GM12865 (cell line): ENCODE measurements around the gene STYX.

ENCODE experiments used
- DNase-seq: peaks from one replicate; pipeline ENCODE4 v3.0.0; 2010; ENCODE audit warnings: low read depth
- H3K4me3 ChIP-seq: 2 replicates; pipeline ENCODE4 v1.5.1; 2011; ENCODE audit warnings: mild to moderate bottlenecking, low read depth, low read length, control low read depth
- CTCF ChIP-seq: IDR thresholded peaks from 2 replicates; pipeline ENCODE4 v1.5.1; 2011; ENCODE audit warnings: low read length, control low read depth, low read depth, inconsistent platforms; ENCODE audit not compliant: insufficient read depth; ENCODE audit errors: missing control alignments

The STYX gene

GRCh38 chr14:52778702-52779101, 48.7 kb downstream of the STYX start:
- no peak for DNase-seq
- TF ChIP-seq CTCF, result no peak

GRCh38 chr14:52780893-52781292, 50.9 kb downstream of the STYX start:
- no peak overlapping the region for H3K4me3 ChIP-seq
- TF ChIP-seq CTCF, result no peak
- no peak for DNase-seq

More at GRCh38 chr14:52778702-52779101, 48.7 kb downstream of the STYX start:
- no peak overlapping the region for H3K4me3 ChIP-seq

GRCh38 chr14:52781629-52782028, 51.7 kb downstream of the STYX start:
- no peak overlapping the region for H3K4me3 ChIP-seq
- TF ChIP-seq CTCF, result no peak
- DNase-seq, result no peak

GRCh38 chr14:52783206-52783605, 53.2 kb downstream of the STYX start:
- DNase-seq, result no peak
- TF ChIP-seq CTCF, result no peak
- H3K4me3 ChIP-seq, result no peak overlapping the region

- no peak for DNase-seq
- H3K4me3 ChIP-seq, result no peak overlapping the region
- TF ChIP-seq CTCF, result no peak
Measured at GRCh38 chr14:52786887-52787286, 56.9 kb downstream of the STYX start.

- no peak for TF ChIP-seq CTCF
- H3K4me3 ChIP-seq, result no peak overlapping the region
- no peak for DNase-seq
Measured at GRCh38 chr14:52789118-52789517, 59.2 kb downstream of the STYX start.

- no peak for DNase-seq
- no peak for TF ChIP-seq CTCF
- peak overlapping the region; percentile 72 for H3K4me3 ChIP-seq
Measured at GRCh38 chr14:52790011-52790755, 60.2 kb downstream of the STYX start.
